Measurements from ENCODE around the gene FAAH.

GRCh38 chr1:46423574-46424240 is 29.6 kb downstream of the FAAH start:
- TF ChIP-seq MYC (IDR thresholded peaks at IDR 0.05; ENCODE audit: low read depth, low read length): no peak
- TF ChIP-seq POLR2A (IDR thresholded peaks at IDR 0.05; ENCODE audit: extremely low read depth, insufficient read length): no peak
- TF ChIP-seq, protein P1, sequence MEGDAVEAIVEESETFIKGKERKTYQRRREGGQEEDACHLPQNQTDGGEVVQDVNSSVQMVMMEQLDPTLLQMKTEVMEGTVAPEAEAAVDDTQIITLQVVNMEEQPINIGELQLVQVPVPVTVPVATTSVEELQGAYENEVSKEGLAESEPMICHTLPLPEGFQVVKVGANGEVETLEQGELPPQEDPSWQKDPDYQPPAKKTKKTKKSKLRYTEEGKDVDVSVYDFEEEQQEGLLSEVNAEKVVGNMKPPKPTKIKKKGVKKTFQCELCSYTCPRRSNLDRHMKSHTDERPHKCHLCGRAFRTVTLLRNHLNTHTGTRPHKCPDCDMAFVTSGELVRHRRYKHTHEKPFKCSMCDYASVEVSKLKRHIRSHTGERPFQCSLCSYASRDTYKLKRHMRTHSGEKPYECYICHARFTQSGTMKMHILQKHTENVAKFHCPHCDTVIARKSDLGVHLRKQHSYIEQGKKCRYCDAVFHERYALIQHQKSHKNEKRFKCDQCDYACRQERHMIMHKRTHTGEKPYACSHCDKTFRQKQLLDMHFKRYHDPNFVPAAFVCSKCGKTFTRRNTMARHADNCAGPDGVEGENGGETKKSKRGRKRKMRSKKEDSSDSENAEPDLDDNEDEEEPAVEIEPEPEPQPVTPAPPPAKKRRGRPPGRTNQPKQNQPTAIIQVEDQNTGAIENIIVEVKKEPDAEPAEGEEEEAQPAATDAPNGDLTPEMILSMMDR (IDR thresholded peaks at IDR 0.05; ENCODE audit: low read depth, low read length): no peak
